VCaP (cell line): ENCODE measurements around the gene EEF1G.

Experiments used
- H3K27ac ChIP-seq: fragments of 450-650 bp; 2 replicates; pipeline ENCODE4 v1.5.1; 2017
- TF ChIP-seq, protein P1 (sequence below): fragments of 450-650 bp; conservative IDR thresholded peaks from 2 replicates; pipeline ENCODE4 v1.5.1; 2017; ENCODE audit warnings: mild to moderate bottlenecking, moderate library complexity

EEF1G gene

DNA sequence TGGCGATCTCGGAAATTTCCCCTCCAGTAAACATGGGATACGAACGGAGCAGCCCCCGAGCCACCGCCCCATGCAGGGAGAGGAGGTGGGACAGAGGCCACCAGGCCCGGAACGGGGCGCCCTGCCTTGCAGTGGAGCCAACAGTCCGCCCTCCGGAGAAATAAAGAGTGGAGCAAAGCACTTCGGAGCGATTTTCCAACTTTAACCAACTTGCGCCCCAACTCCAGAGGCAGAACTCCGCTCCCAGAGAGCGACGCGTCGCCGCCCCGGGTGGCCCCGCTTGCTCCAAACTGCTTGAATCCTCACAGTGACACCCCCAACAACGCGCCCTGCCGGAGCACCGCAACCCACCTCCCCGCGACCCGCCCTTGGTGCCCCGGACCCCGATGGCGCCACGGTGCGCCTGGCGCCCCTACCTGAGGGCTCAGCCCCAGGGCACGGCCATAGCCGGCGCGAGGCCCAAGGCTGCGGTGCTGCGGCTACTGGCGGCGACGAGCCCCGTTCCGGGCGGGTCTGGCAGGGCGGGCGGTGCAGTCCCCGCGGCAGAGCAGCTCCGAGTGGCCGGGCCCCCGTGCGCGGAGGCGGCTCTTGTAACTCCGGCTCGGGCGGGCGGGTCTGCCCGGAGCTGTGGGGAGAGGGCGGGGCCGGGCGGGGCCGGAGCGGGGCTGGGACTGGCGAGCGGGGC lies 27.3 kb downstream of the EEF1G start, which contains the start of gene AHNAK:
Gene AHNAK, minus strand, starts transcription at position 563 of the 685 bp plus-strand sequence. CDS start 10,708 bp downstream, outside the sequence.
- TF ChIP-seq, protein P1, sequence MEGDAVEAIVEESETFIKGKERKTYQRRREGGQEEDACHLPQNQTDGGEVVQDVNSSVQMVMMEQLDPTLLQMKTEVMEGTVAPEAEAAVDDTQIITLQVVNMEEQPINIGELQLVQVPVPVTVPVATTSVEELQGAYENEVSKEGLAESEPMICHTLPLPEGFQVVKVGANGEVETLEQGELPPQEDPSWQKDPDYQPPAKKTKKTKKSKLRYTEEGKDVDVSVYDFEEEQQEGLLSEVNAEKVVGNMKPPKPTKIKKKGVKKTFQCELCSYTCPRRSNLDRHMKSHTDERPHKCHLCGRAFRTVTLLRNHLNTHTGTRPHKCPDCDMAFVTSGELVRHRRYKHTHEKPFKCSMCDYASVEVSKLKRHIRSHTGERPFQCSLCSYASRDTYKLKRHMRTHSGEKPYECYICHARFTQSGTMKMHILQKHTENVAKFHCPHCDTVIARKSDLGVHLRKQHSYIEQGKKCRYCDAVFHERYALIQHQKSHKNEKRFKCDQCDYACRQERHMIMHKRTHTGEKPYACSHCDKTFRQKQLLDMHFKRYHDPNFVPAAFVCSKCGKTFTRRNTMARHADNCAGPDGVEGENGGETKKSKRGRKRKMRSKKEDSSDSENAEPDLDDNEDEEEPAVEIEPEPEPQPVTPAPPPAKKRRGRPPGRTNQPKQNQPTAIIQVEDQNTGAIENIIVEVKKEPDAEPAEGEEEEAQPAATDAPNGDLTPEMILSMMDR = no peak
- H3K27ac ChIP-seq = peak within 1 kb of the TSS; percentile 83

DNA sequence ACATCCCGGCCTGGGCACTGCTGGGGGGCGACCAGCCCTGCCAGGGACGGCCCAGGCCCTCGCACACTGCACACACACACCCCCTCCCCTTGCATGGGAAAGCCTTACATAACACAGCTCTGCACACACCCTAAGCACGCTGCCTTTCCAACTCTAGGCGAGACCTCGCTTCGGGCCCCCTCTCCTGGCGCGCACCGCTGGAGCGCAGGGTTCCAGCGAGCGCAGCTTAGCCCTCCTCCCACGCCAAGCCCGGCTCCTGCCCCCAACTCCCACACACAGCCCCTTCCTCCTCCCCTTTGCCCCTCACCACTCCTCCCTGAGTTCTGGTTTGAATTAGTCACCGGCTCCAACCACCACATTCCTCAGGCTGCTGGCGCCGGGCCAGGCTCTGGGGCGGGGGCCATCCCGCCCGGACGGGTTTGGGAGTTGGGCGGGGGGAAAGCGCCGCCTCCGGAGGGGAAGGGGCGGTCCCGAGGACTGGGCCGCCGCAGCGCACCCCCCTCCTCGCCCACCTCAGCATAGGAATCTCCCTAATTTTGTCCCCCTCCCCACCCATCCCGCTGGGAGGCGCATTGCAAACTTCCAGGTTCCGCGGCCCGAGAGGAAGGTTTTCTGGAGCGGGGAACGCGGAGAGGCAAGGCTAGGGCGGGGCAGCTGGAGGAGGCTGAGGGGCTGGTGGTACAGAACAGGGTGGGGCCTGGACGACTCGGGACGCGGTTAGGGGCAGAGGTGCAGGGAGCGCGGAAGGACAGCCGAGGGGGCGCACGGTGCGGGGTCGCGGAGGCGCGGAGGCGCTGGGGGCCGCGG lies 28.1 kb downstream of the EEF1G start:
- peak overlapping the region; percentile 83; the same call in 1 of the 2 replicates for H3K27ac ChIP-seq
- TF ChIP-seq, protein P1 = no peak

DNA sequence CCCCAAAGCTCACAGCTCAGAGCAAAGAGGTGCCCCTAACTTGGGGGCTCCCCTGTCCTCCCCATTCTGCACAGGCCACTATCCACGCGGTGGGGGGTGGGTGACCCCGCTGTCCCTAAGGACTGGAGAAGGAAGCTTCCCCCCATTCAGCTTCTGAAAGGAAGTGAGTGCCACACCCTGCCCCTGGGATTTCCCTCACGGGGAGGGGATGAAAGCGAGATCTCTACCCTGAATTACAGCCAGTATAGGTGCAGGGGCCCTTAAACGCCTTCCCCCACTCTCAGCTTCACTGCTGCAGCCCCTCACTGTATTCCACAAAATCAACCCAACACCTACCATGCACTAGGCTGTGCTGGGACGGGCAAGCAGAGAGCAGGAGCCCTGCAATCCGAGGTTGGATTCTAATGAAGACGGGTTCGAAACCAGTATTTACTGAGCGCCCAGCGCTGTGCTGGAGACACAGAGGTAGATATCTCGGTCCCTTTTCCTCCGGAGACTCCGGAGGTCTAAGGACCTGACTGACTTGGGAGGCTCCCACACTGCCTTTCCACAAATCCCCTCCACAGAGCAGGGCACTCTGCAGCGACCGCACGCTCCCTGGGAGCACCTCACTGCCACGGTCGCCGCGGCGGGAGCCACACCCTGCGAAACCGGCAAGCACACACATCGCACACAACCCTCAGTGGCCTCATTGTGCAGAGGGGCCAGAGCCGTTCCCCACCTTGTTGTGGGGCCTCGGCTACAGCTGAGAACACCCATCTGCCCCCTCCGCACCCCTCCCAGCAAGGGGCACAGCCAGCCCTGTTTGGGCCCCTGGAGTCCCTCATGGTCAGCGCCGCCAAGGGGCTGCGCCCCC lies 28.9 kb downstream of the EEF1G start:
- H3K27ac ChIP-seq = peak overlapping the region; percentile 83; the same call in 1 of the 2 replicates
- TF ChIP-seq, protein P1 = no peak

DNA sequence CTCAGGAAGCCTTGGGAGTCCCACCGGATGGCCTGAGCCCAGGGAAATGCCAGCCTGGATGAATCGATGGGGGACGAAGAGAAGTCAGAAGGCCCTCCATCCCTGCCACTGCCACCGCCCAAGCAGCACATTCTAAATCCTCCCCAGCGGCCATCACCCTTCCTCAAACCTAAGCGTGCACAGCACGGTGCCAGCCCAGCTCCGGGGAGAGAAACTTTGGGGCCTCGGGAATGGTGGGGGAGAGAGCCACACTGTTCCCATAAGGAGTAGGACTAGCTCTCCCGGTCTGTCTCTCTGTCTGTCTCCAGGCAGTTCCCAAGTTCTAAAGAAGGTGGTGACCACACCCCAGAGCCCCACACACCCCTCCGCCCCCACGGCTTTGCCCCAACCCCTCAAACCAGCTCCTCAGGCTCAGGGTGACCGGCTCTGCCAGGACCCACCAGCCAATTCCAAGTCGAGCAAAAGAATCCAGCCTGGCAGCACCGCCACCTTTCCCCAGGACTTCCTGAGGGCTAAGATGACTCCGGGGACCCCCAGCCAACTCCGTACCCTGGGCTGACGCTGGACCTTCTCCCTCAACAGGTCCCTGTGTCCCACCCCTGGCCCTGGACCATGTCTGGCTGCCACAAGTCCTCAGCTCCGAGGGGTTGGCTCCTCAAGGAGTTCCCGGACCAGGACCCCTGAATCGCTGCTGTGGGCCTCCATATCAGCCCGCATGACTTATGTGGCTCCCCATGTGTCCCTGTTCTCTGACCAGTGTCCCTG lies 29.8 kb downstream of the EEF1G start:
- TF ChIP-seq, protein P1 = no peak
- H3K27ac ChIP-seq = no peak overlapping the region

GRCh38 chr11:62542750-62543567 lies 30.7 kb downstream of the EEF1G start:
- TF ChIP-seq, protein P1 = peak; percentile 96
- peak overlapping the region; percentile 70 for H3K27ac ChIP-seq

DNA sequence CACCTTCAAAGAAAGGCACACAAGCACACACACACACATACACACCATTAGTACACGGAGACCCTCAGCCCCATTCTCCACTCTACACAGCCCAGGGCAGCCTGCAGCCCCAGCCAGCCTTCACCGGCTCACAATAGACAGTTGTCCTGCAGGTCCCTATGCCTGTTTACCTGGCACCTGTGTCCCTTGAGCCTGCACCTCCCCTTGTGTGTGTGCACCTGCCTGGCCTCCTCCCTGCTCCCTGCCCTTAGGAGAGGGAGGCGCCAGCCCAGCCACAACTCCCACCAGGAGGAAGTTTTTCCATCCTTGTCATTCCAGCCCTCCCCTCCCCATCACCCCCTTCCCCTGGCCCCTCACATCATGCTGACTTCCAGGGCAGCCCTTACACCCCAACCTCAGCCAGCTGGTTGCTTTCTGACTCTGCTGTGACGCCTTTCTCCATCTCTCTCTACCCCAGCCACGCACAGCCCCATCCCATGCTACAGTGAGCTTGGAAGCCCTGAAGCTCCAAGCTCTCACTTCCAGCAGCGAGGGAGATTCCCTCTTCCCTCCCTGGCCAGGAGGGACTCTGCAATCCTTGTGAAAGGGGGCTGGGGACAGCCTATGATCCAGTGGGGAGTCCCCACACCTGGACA lies 31.5 kb downstream of the EEF1G start:
- TF ChIP-seq, protein P1 = 0 out of 2 replicates have a peak, but pooled peaks have one; percentile 4
- peak overlapping the region; percentile 70 for H3K27ac ChIP-seq
